Aorta (tissue), 5 donors: ENCODE measurements around the gene CHD9. TPM values are rescaled to one million over a fixed set of nuclear protein-coding genes. Genes with fewer than 3 reads are reported as not detected.

Experiments
- ATAC-seq: fragments of 200-7000 bp; cut with Tn5 transposase; one replicate; pipeline ENCODE4 v1.9.1; 2022; ENCODE audit warnings: moderate library complexity; ENCODE audit not compliant: low FRiP score
- DNase-seq, 2 donors: peaks; one replicate each; pipeline ENCODE4 v3.0.0-alpha.2; 2020
- H3K27ac ChIP-seq, 2 donors: one replicate each; pipeline ENCODE4 v1.5.1; 2013; ENCODE audit warnings: low read length in 2 of 2, mild to moderate bottlenecking in 2 of 2, moderate library complexity in 2 of 2, control low read depth in 1 of 2, inconsistent platforms in 1 of 2, low read depth in 1 of 2
- H3K27me3 ChIP-seq, 2 donors: one replicate each; pipeline ENCODE4 v1.6.1; 2013; ENCODE audit warnings: control low read depth in 1 of 2, low read length in 1 of 2, mild to moderate bottlenecking in 1 of 2, moderate library complexity in 1 of 2; ENCODE audit not compliant: insufficient read depth in 2 of 2, control insufficient read depth in 1 of 2
- H3K36me3 ChIP-seq, 2 donors: one replicate each; pipeline ENCODE4 v1.6.1; 2013; ENCODE audit warnings: control low read depth in 1 of 2, low read length in 1 of 2, mild to moderate bottlenecking in 1 of 2; ENCODE audit not compliant: insufficient read depth in 2 of 2, control insufficient read depth in 1 of 2
- H3K4me1 ChIP-seq, 2 donors: one replicate each; pipeline ENCODE4 v1.6.1; 2013; ENCODE audit warnings: low read length in 2 of 2, control low read depth in 1 of 2, mild to moderate bottlenecking in 1 of 2, moderate library complexity in 1 of 2; ENCODE audit not compliant: insufficient read depth in 2 of 2, control insufficient read depth in 1 of 2
- H3K4me3 ChIP-seq, 2 donors: one replicate each; pipeline ENCODE4 v1.5.1; 2013; ENCODE audit warnings: low read length in 2 of 2, control low read depth in 1 of 2, mild to moderate bottlenecking in 1 of 2
- H3K9me3 ChIP-seq: one replicate; pipeline ENCODE4 v1.6.1; 2013; ENCODE audit warnings: mild to moderate bottlenecking, low read length; ENCODE audit not compliant: control insufficient read depth
- WGBS, 2 donors: extraction: QIAGEN DNeasy Blood & Tissue Kit; methylation state at CpG; one replicate each; pipeline ENCODE4 v1.1.7; 2013; 5-methylcytosine and 5-hydroxymethylcytosine counted together
- intact Hi-C, 2 donors: fragments of 100-400 bp; cut with DNase I; formaldehyde crosslinking; loops; one replicate each; pipeline versions ENCODE4 v1.14.2 to v1.15.0; 2022
- polyA plus RNA-seq, 2 donors: library from polyadenylated mRNA; stranded (reverse); fragments of 200-250 nt; gene quantifications; one replicate each; pipeline ENCODE4 v1.2.3, GENCODE V29; 2013
- total RNA-seq, 2 donors: library from RNA; stranded (reverse); fragmentation: NEBNext Ultra II Directional; extraction: Animal tissue kit (Norgen Biotek cat#: 25700); gene quantifications; one replicate each; pipeline ENCODE4 v1.2.1, GENCODE V29; 2021
- donor health status: healthy with polysubstance abuse.
- donor health status: Bipolar disorder and iron deficiency.
- donor health status: DM: no; HTN: no; CAD: no.
- donor health status: DM: no; HTN: no; CAD: no.
- donor health status: DM: yes; HTN: yes; CAD: no.

Gene CHD9
- total and polyA plus RNA-seq, 4 donors = 9.6 to 133 (median 52.0) TPM

DNA sequence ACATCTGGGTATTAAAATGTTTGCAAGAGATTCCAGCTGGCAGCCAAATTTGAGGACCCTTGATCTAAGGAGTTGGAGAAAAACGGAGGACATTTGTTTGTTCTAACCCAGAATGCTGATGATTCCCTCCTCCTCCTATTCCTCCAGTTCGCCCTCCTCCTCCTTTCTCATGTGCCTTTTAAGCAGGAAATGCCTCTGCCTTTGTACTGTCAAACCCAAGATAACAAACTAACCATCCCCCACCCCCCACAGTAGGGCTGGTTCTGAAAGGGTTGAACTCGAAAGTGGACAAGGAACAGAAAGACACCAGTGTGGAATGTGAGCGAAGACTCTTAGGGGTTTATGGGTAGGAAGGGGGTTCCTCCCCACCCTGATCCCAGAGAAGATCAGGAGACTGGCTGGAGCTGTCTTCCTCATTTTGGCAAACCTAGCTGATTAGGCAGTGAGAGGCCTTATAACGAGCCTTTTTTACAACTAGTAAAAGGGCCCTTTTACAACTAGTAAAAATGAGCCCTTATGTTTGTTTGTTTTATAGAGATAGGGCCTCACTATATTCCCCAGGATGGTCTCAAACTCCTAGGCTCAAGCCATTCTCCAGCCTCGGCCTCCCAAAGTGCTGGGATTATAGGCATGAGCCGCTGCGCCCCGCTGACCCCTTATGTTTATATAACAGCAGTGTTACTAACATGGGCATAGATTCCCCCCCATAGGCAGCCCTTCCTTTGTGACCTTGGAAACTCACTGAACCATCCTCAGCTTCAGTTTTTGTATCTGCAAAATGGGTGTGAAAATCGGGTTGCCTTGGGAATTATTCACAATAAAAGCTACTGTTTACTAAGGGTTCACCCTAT is 975 bp downstream of the CHD9 start:
- Histone ChIP-seq H3K4me3 (peak overlapping the region; percentile 29 to 67), H3K27me3 (no peaks in the 10 kb centered on the region), H3K27ac (no peak overlapping the region), H3K9me3 (no peaks in the 10 kb centered on the region), H3K4me1 (no peaks in the 10 kb centered on the region), H3K36me3 (no peaks in the 10 kb centered on the region)
- DNase-seq (no peak), ATAC-seq (peak; percentile 14)
- 37 to 40% methylated on average over 10 of the region's 10 CpGs for WGBS, 2 donors
- intact Hi-C loops = loop anchor here (2.0 to 10.0 kb wide), 7 partner anchors 37 to 447 kb away; partner anchors contain the start of gene AKTIP (in 1 of the 2)

GRCh38 chr16:53056392-53056881 is 1.6 kb downstream of the CHD9 start:
- Histone ChIP-seq H3K9me3 (no peaks in the 10 kb centered on the region), H3K4me1 (no peaks in the 10 kb centered on the region), H3K27me3 (no peaks in the 10 kb centered on the region), H3K27ac (no peak overlapping the region), H3K4me3 (no peak overlapping the region), H3K36me3 (no peaks in the 10 kb centered on the region)
- intact Hi-C loops = loop anchor here (5.0 to 10.0 kb wide), 6 partner anchors 36 to 446 kb away; partner anchors contain the start of gene AKTIP (in 1 of the 2)
- WGBS, 2 donors = 74 to 76% methylated on average over 8 of the region's 8 CpGs
- DNase-seq (no peak), ATAC-seq (no peak)

DNA sequence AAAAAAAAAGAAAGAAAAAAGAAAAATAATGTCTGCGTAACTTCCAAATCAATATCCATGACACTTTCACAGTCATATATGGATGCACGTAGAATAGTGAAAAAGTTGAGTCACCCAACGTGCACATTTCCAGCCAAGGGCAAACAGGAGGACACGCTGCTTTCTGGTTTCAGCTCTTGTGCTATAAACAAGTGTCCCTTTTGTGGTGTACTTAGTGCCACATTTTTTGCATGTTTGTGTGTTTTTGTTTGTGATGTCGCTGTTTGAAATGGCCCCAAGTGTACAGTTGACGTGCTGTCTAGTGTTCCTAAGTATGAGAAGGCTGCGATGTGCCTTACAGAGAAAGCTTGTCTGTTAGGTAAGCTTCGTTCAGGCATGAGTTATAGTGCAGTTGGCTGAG is 2.9 kb downstream of the CHD9 start:
- no peaks in the 10 kb centered on the region for H3K9me3 ChIP-seq
- H3K4me3 ChIP-seq = no peak overlapping the region
- H3K36me3 ChIP-seq = no peaks in the 10 kb centered on the region
- DNase-seq (no peak), ATAC-seq (no peak)
- no peak overlapping the region for H3K27ac ChIP-seq
- peaks cover 0 to 3% of the 10 kb centered on the region in 2 donors for H3K4me1 ChIP-seq
- H3K27me3 ChIP-seq = no peaks in the 10 kb centered on the region
- 92 to 93% methylated on average over 8 of the region's 8 CpGs for WGBS, 2 donors
- intact Hi-C loops = loop anchor here (5.0 to 10.0 kb wide), 6 partner anchors 35 to 445 kb away; partner anchors contain the start of gene AKTIP (in 1 of the 2)

GRCh38 chr16:53058441-53058840 is 3.6 kb downstream of the CHD9 start:
- intact Hi-C loops = loop anchor here (5.0 to 10.0 kb wide), 6 partner anchors 34 to 444 kb away; partner anchors contain the start of gene AKTIP (in 1 of the 2)
- ATAC-seq (no peak), DNase-seq (no peak)
- Histone ChIP-seq H3K27me3 (no peaks in the 10 kb centered on the region), H3K36me3 (no peaks in the 10 kb centered on the region), H3K4me3 (no peak overlapping the region), H3K9me3 (no peaks in the 10 kb centered on the region), H3K27ac (no peak overlapping the region), H3K4me1 (peaks cover 0 to 3% of the 10 kb centered on the region in 2 donors)
- WGBS, 2 donors = 83 to 88% methylated on average over 5 of the region's 5 CpGs

- no peaks in the 10 kb centered on the region for H3K9me3 ChIP-seq
- peaks cover 0 to 3% of the 10 kb centered on the region in 2 donors for H3K4me1 ChIP-seq
- H3K4me3 ChIP-seq = no peak overlapping the region
- WGBS, 2 donors = 88% methylated on average over 5 of the region's 5 CpGs
- intact Hi-C loops = loop anchor here (5.0 to 10.0 kb wide), 6 partner anchors 33 to 443 kb away; partner anchors contain the start of gene AKTIP (in 1 of the 2)
- no peak overlapping the region for H3K27ac ChIP-seq
- ATAC-seq (no peak), DNase-seq (no peak)
- H3K27me3 ChIP-seq = no peaks in the 10 kb centered on the region
- H3K36me3 ChIP-seq = no peaks in the 10 kb centered on the region
Observed at GRCh38 chr16:53058882-53059281, 4.1 kb downstream of the CHD9 start.

DNA sequence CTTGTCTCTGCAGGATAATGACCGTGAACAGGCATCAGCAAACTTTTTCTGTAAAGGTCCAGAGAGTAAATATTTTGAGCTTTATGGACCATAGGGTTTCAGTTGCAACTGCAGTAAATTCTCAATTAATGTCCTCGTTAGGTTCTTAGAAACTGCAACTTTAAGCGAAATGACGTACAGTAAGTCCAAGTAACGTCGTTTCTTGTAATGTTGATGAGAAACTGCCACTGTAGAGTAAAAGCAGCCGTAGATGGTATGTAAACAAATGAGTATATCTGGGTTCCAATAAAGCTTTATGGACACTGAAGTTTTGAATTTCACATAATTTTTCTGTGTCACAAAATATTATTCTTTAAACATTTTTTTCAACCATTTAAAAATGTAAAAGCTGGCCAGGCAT is 4.9 kb downstream of the CHD9 start:
- H3K4me1 ChIP-seq = peaks cover 0 to 3% of the 10 kb centered on the region in 2 donors
- H3K36me3 ChIP-seq = no peaks in the 10 kb centered on the region
- no peak for DNase-seq
- intact Hi-C loops = loop anchor here (5.0 to 10.0 kb wide), 6 partner anchors 33 to 443 kb away; partner anchors contain the start of gene AKTIP (in 1 of the 2)
- WGBS, 2 donors = 95% methylated on average over 7 of the region's 7 CpGs
- H3K27me3 ChIP-seq = no peaks in the 10 kb centered on the region
- no peak overlapping the region for H3K4me3 ChIP-seq
- H3K9me3 ChIP-seq = no peaks in the 10 kb centered on the region
- no peak for ATAC-seq
- no peak overlapping the region for H3K27ac ChIP-seq

GRCh38 chr16:53061256-53061655 is 6.5 kb downstream of the CHD9 start:
- Histone ChIP-seq H3K27ac (no peak overlapping the region), H3K9me3 (no peaks in the 10 kb centered on the region), H3K4me1 (peaks cover 0 to 3% of the 10 kb centered on the region in 2 donors), H3K4me3 (no peak overlapping the region), H3K36me3 (no peaks in the 10 kb centered on the region), H3K27me3 (no peaks in the 10 kb centered on the region)
- ATAC-seq (no peak), DNase-seq (no peak)
- WGBS, 2 donors = 94 to 95% methylated on average over 5 of the region's 5 CpGs
- intact Hi-C loops = no loop called here

GRCh38 chr16:53061701-53062159 is 6.9 kb downstream of the CHD9 start:
- intact Hi-C loops = no loop called here
- H3K4me3 ChIP-seq = no peak overlapping the region
- no peaks in the 10 kb centered on the region for H3K36me3 ChIP-seq
- ATAC-seq = no peak
- no peaks in the 10 kb centered on the region for H3K9me3 ChIP-seq
- H3K27ac ChIP-seq = no peak overlapping the region
- WGBS, 2 donors = 72 to 81% methylated on average over 3 of the region's 3 CpGs
- H3K4me1 ChIP-seq = peaks cover 0 to 3% of the 10 kb centered on the region in 2 donors
- H3K27me3 ChIP-seq = no peaks in the 10 kb centered on the region
- peak in 1 of 2 donors; percentile 62 for DNase-seq
